HG02870 (cell line): Measurements from ENCODE around the gene XPO5.
"Not testable (repeated sequence)": the region's sequence is repeated elsewhere in the genome, so short reads cannot be mapped to it uniquely, and the experiment has no call there.

Source experiments
- ATAC-seq: cut with Tn5 transposase; IDR thresholded peaks from one replicate; pipeline ENCODE4 v1.9.1; 2021; ENCODE audit warnings: mild to moderate bottlenecking, moderate library complexity; ENCODE audit not compliant: unreplicated experiment

The XPO5 gene

GRCh38 chr6:43584892-43585570 lies 9.2 kb upstream of the XPO5 start:
- no peak for ATAC-seq

- ATAC-seq, result no peak
Measured at GRCh38 chr6:43582911-43583310, 7.1 kb upstream of the XPO5 start.

- no peak for ATAC-seq
Measured at GRCh38 chr6:43579171-43579570, 3.3 kb upstream of the XPO5 start.

- no peak for ATAC-seq
Measured at GRCh38 chr6:43578748-43579147, 2.9 kb upstream of the XPO5 start.

- ATAC-seq, result peak; percentile 17
Measured at GRCh38 chr6:43575105-43575771, 600 bp downstream of the XPO5 start.

GRCh38 chr6:43572015-43572414 lies 3.8 kb downstream of the XPO5 start:
- no peak for ATAC-seq

GRCh38 chr6:43570876-43571441 lies 4.9 kb downstream of the XPO5 start:
- ATAC-seq, result no peak

- ATAC-seq, result no peak
Measured at GRCh38 chr6:43559328-43559727, 16.5 kb downstream of the XPO5 start.

GRCh38 chr6:43557620-43558019 lies 18.2 kb downstream of the XPO5 start:
- ATAC-seq, result not testable (repeated sequence)

GRCh38 chr6:43547222-43547621 lies 28.6 kb downstream of the XPO5 start:
- no peak for ATAC-seq

- ATAC-seq, result no peak
Measured at GRCh38 chr6:43544461-43544860, 31.4 kb downstream of the XPO5 start.

GRCh38 chr6:43541774-43542471 lies 33.9 kb downstream of the XPO5 start:
- peak; percentile 58 for ATAC-seq

GRCh38 chr6:43540507-43540906 lies 35.3 kb downstream of the XPO5 start:
- no peak for ATAC-seq

- not testable (repeated sequence) for ATAC-seq
Measured at GRCh38 chr6:43539409-43539808, 36.4 kb downstream of the XPO5 start.

GRCh38 chr6:43538986-43539385 lies 36.9 kb downstream of the XPO5 start:
- ATAC-seq, result not testable (repeated sequence)

GRCh38 chr6:43532201-43532600 lies 43.6 kb downstream of the XPO5 start:
- ATAC-seq, result no peak

GRCh38 chr6:43524483-43524961 lies 51.3 kb downstream of the XPO5 start:
- ATAC-seq, result no peak

- no peak for ATAC-seq
Measured at GRCh38 chr6:43523284-43523683, 52.6 kb downstream of the XPO5 start.

GRCh38 chr6:43522547-43523261 lies 53.1 kb downstream of the XPO5 start:
- ATAC-seq, result no peak

GRCh38 chr6:43521836-43522235 lies 54.0 kb downstream of the XPO5 start:
- ATAC-seq, result no peak

- no peak for ATAC-seq
Measured at GRCh38 chr6:43520097-43520496, 55.7 kb downstream of the XPO5 start.
